GM13977 (cell line): ENCODE measurements around the gene FBP1.

Experiments used
- DNase-seq: peaks from one replicate; pipeline ENCODE4 v3.0.0; 2012; ENCODE audit warnings: low spot score
- in situ Hi-C: fragments of 300-500 bp; cut with MboI; formaldehyde crosslinking; loops from one replicate; pipeline ENCODE4 v1.12.0; 2022; ENCODE audit warnings: low sequenced_read_pairs, low pct_unique_long_range_greater_than_20kb, mixed read lengths, inconsistent platforms; ENCODE audit not compliant: unreplicated experiment
- TF ChIP-seq, protein P1 (sequence below): IDR thresholded peaks from 2 replicates; pipeline ENCODE4 v1.5.1; 2012; ENCODE audit warnings: mild to moderate bottlenecking, control low read depth; ENCODE audit not compliant: insufficient read depth; ENCODE audit errors: extremely low read depth, missing control alignments

FBP1 gene

DNA sequence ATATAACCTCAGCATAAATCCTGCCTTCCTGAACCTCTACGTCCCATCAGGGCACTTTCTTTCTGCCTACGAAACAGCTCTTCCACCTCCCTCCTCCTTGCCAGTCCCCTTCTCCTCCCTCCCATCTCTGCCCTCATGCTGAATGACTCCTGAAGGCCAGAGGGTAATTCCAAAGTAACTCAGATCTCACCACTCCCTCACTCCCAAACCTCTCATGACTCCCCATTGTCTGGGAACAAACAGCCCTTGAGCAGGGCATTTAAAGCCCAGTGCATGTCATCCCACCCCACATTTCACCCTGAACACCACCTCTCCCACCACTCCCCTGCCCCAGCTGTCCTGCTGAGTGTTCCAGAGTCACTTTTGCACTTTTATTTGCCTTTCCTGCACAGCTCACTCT lies 8.9 kb upstream of the FBP1 start:
- in situ Hi-C loops, result no loop called here
- TF ChIP-seq, protein P1, sequence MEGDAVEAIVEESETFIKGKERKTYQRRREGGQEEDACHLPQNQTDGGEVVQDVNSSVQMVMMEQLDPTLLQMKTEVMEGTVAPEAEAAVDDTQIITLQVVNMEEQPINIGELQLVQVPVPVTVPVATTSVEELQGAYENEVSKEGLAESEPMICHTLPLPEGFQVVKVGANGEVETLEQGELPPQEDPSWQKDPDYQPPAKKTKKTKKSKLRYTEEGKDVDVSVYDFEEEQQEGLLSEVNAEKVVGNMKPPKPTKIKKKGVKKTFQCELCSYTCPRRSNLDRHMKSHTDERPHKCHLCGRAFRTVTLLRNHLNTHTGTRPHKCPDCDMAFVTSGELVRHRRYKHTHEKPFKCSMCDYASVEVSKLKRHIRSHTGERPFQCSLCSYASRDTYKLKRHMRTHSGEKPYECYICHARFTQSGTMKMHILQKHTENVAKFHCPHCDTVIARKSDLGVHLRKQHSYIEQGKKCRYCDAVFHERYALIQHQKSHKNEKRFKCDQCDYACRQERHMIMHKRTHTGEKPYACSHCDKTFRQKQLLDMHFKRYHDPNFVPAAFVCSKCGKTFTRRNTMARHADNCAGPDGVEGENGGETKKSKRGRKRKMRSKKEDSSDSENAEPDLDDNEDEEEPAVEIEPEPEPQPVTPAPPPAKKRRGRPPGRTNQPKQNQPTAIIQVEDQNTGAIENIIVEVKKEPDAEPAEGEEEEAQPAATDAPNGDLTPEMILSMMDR, result no peak
- no peak for DNase-seq

DNA sequence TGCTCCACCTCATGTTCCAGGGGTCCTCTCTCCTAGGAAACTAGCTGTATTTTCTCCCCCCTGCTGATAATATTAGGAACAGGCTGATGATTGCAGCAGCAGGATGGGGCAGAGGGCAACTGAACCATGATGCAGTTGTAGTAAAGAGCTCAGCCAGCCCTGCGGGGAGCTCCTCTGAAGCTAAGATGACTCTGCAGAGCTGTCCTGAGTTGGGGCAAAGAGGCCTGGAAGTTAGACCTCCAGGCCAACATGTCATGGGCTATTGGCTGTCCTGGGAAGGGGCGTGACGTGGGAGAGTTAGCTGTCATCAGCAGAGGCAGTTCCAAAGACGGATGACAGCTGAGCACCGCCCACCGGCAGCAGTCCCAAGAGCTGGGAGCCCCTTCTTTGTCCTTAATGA lies 6.6 kb upstream of the FBP1 start:
- TF ChIP-seq, protein P1, result no peak
- no peak for DNase-seq
- in situ Hi-C loops, result no loop called here

DNA sequence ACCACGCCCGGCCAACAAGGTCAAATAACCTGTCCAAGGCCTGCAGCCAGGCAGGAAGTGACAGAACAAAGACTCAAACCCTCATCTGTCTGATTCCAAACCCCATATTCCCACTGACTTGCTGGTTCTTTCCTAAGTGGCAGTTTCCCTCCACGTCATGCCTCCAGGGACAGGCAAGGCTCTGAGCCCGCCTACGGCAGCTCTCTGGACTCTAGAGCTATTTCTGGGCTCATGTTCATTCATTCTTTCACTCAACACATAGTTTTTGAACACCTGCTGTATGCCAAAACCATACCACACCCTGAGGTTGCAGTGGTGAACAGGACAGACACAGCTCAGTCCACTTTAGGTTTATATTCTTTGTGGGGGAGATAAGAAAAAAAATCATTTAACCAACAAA lies 5.2 kb upstream of the FBP1 start:
- TF ChIP-seq, protein P1, result no peak
- no peak for DNase-seq
- in situ Hi-C loops, result no loop called here

DNA sequence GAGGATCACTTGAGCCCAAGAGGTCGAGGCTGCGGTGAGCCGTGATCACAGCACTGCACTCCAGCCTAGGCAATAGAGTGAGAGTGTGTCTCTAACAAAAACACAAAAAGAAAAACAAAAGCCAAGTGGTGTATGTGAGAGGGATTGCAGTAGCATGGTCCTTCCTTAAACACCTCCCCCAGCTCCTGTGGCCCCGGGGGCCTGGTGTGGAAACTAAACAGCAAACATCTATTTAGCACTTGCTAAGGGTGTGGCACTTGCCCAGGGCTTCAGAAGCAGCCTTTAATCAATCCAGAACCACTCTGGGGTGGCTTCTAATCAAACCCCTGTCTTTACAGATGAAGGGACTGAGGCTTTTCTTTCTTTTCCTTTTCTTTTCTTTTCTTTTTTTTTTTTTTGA lies 4.4 kb upstream of the FBP1 start:
- in situ Hi-C loops, result no loop called here
- TF ChIP-seq, protein P1, result no peak
- DNase-seq, result no peak

DNA sequence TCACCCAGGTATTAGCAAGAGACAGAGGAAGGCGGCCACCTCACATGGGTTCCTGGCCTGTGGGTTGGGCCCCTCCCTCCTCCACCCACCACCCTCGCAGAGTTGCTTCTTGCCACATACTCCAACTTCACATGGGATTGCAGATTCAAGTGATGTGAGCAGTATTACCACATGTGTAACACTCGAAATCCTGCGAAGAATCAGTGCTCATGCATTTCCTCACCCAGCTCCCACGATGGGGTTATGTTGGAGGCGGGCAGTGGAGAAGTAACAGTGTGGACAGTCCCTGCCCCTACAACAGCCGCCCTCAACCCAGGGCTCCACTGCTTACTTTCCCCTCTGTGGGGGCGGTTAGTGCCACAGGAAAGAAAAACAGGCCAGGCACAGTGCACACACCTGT lies 3.9 kb upstream of the FBP1 start:
- in situ Hi-C loops, result no loop called here
- DNase-seq, result no peak
- TF ChIP-seq, protein P1, result no peak

DNA sequence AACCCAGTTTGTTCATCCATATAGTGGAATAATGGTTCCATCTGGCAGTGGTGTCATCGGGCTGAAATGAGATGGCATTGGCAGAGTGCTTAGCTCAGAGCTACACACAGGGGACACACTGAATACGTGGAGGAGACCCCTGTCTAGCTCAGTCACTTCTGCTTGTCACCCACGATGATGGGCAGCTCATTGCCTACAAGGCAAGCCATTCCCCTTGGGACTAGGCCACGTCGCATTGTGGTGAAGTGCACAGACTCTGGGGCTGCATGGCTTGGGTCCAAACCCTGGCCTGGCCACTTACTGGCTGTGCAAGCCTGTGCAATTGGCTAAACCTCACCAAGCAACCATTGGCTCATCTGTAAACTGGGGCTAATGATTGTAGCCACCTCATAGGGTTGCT lies 3.2 kb upstream of the FBP1 start:
- DNase-seq, result no peak
- in situ Hi-C loops, result no loop called here
- TF ChIP-seq, protein P1, result no peak

DNA sequence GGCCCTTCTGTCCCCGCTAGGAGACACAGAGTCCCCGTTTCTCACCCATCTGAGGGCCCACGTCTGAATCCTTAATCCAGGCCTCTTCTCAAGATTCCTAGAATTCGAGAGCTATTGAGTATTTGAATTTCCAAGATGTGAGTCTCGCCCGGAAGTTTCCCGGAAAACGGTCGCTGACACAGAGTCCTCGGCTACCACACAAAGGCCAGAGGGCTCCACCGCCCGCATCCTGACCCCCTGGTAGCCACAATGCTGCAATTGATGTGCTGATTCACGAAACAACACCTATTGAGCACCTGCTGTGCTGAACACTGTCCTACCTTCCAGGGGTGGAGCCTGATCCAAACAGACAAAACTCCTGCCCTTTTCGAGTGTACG lies 670 bp upstream of the FBP1 start:
- in situ Hi-C loops, result no loop called here
- TF ChIP-seq, protein P1, result no peak
- no peak for DNase-seq
